ENCODE measurements around the gene KIDINS220. TPM values are rescaled to one million over a fixed set of nuclear protein-coding genes. Genes with fewer than 3 reads are reported as not detected.

The KIDINS220 gene
- total and polyA plus RNA-seq, 9 of the 15 experiments (the other 6 are each of a cell fraction or from before 2014, with no cell fraction given) = 15.2 to 48.0 (median 34.4) TPM

- TF ChIP-seq ELK3 (CRISPR knock-in tag; IDR thresholded peaks at IDR 0.05) = no peak
- TF ChIP-seq ELF4 (CRISPR knock-in tag; IDR thresholded peaks at IDR 0.05) = no peak
- no peak for TF ChIP-seq SETDB1 (IDR thresholded peaks at IDR 0.05; ENCODE audit: low read length)
- peak in 1 of 2 experiments; percentile 81; a peak in 2 of 4 replicates for TF ChIP-seq TEAD1 (CRISPR knock-in tag; IDR thresholded peaks at IDR 0.05)
- peak; percentile 79 for TF ChIP-seq SMARCA4 (IDR thresholded peaks at IDR 0.05)
- TF ChIP-seq CREB5 (CRISPR knock-in tag; IDR thresholded peaks at IDR 0.05) = no peak
- TF ChIP-seq ZBTB34 (CRISPR knock-in tag; IDR thresholded peaks at IDR 0.05) = no peak
- no peak for TF ChIP-seq NR0B1 (IDR thresholded peaks at IDR 0.05; ENCODE audit: partially characterized antibody)
- TF ChIP-seq ZNF589 (CRISPR knock-in tag; IDR thresholded peaks at IDR 0.05; ENCODE audit: low read depth) = no peak
- TF ChIP-seq RFX1 (IDR thresholded peaks at IDR 0.05) = no peak
- TF ChIP-seq ZFX (CRISPR knock-in tag; IDR thresholded peaks at IDR 0.05) = peak; percentile 44
- no peak for TF ChIP-seq NFYB (IDR thresholded peaks at IDR 0.05; ENCODE audit: extremely low read depth, insufficient read length)
- TF ChIP-seq MYNN (IDR thresholded peaks at IDR 0.05) = peak; percentile 42; the same call in 1 of the 2 replicates
- no peak for TF ChIP-seq MYNN (CRISPR knock-in tag; IDR thresholded peaks at IDR 0.05)
- no peak for TF ChIP-seq KAT7 (CRISPR knock-in tag; IDR thresholded peaks at IDR 0.05; ENCODE audit: borderline replicate concordance)
- TF ChIP-seq RUNX1 (IDR thresholded peaks at IDR 0.05; ENCODE audit: low read depth) = no peak
- TF ChIP-seq ZNF175 (CRISPR knock-in tag; IDR thresholded peaks at IDR 0.05; ENCODE audit: low read depth) = 0 out of 2 replicates have a peak, but pooled peaks have one; percentile 34
- TF ChIP-seq SP2 (IDR thresholded peaks at IDR 0.05; ENCODE audit: extremely low read depth, low read depth, low read length, poor library complexity, severe bottlenecking) = no peak
- no peak for TF ChIP-seq SMAD1 (IDR thresholded peaks at IDR 0.05; ENCODE audit: low read depth, low read length, partially characterized antibody)
- no peak for TF ChIP-seq PATZ1 (CRISPR knock-in tag; IDR thresholded peaks at IDR 0.05; ENCODE audit: borderline replicate concordance)
- TF ChIP-seq FOSL1 (tag; conservative IDR thresholded peaks at IDR 0.05) = peak; percentile 89
- TF ChIP-seq CREBBP (IDR thresholded peaks at IDR 0.05; ENCODE audit: low read depth, low read length) = no peak
Measured at GRCh38 chr2:8803658-8804379, 33.6 kb downstream of the KIDINS220 start (continued).

Measured in K562 (cell line).